Measurements from ENCODE around the gene GYG1. TPM values are rescaled to one million over a fixed set of nuclear protein-coding genes. Genes with fewer than 3 reads are reported as not detected.

GYG1 gene
- total and polyA plus RNA-seq, 2 donors (not counting 1 experiment from before 2014, with no cell fraction given) = 10.8 to 20.4 TPM

- H3K27ac Mint-ChIP-seq = no peak overlapping the region
- no peak overlapping the region for H3K27ac ChIP-seq (ENCODE audit: low read length in 2 of 2)
- no peaks in the 10 kb centered on the region for H4K20me1 ChIP-seq (ENCODE audit: control insufficient read depth, insufficient read depth, low read length, poor library complexity, severe bottlenecking)
- ATAC-seq (ENCODE audit: low read depth) (no peak), DNase-seq (no peak)
- peaks cover 0 to 4% (median 0%) of the 10 kb centered on the region in 4 experiments for H3K27me3 ChIP-seq (replicated peaks in 1 of 4; ENCODE audit: control extremely low read depth in 1 of 4, control insufficient read depth in 3 of 4, insufficient read depth in 4 of 4, low read length in 3 of 4)
- no peaks in the 10 kb centered on the region for H3K9me3 ChIP-seq (ENCODE audit: control extremely low read depth in 1 of 3, control insufficient read depth in 2 of 3, insufficient read depth in 1 of 3, low read length in 2 of 3)
- ChIA-PET POLR2A (no interaction called here), CTCF (no interaction called here)
- intact Hi-C loops (cut with micrococcal nuclease) = no loop called here
- H3K36me3 ChIP-seq (replicated peaks in 1 of 2; ENCODE audit: control extremely low read depth in 1 of 2, control insufficient read depth in 1 of 2, extremely low read depth in 1 of 2, insufficient read depth in 2 of 2, low read length in 1 of 2) = no peaks in the 10 kb centered on the region
- H3K9me3 Mint-ChIP-seq (ENCODE audit: insufficient read depth) = no peaks in the 10 kb centered on the region
- H3K4me3 Mint-ChIP-seq = no peak overlapping the region
- H3K4me2 ChIP-seq (replicated peaks; ENCODE audit: low read depth, low read length, poor library complexity, severe bottlenecking) = no peak overlapping the region
- peak overlapping the region; percentile 52 for H2AFZ ChIP-seq (ENCODE audit: insufficient read depth, low read depth, low read length, poor library complexity, severe bottlenecking)
- no peak overlapping the region for H3K9ac ChIP-seq (ENCODE audit: low read length)
- no peak overlapping the region for H3K4me3 ChIP-seq (ENCODE audit: control extremely low read depth in 1 of 5, extremely low read depth in 1 of 5, insufficient read depth in 1 of 5, low read depth in 2 of 5, low read length in 4 of 5)
- TF ChIP-seq CTCF (IDR thresholded peaks at IDR 0.05) = no peak
- H3K4me1 Mint-ChIP-seq = peaks cover 2% of the 10 kb centered on the region
- H3K4me1 ChIP-seq (ENCODE audit: control insufficient read depth in 2 of 2, insufficient read depth in 2 of 2, low read length in 2 of 2) = no peaks in the 10 kb centered on the region
- peaks cover 12% of the 10 kb centered on the region for H3K27me3 Mint-ChIP-seq
- WGBS (ENCODE audit: insufficient coverage) = 80% methylated on average over 6 of the region's 6 CpGs
- H3K79me2 ChIP-seq (ENCODE audit: control insufficient read depth, insufficient read depth, low read length) = no peaks in the 10 kb centered on the region
These were observed 16.1 kb upstream of the GYG1 start for GRCh38 chr3:148975248-148975647.

DNA sequence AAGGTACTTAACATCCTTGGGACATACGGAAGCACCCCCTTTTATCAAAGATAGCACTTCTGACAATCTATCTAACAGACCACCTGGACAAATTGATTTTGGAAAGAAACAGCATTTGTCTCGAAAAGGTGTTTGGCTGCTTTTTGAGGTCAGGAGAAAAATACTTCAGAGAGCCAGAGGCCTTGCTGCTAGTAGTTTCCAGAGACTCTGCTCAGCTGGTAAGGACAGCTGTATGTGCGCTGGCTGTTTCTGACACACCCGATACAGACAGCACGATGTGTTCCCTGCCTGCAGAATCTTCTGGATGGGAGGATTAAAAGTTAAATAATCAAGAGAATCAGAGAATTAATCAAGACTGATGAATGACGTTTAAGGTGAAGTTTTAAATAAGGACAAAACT lies 15.6 kb upstream of the GYG1 start:
- Mint-ChIP-seq H3K9me3 (ENCODE audit: insufficient read depth) (no peaks in the 10 kb centered on the region), H3K4me3 (no peak overlapping the region), H3K27me3 (peaks cover 17% of the 10 kb centered on the region), H3K27ac (no peak overlapping the region), H3K4me1 (peaks cover 2% of the 10 kb centered on the region)
- Histone ChIP-seq H3K4me3 (ENCODE audit: control extremely low read depth in 1 of 5, extremely low read depth in 1 of 5, insufficient read depth in 1 of 5, low read depth in 2 of 5, low read length in 4 of 5) (no peak overlapping the region), H3K4me1 (ENCODE audit: control insufficient read depth in 2 of 2, insufficient read depth in 2 of 2, low read length in 2 of 2) (no peaks in the 10 kb centered on the region), H3K27ac (ENCODE audit: low read length in 2 of 2) (no peak overlapping the region), H3K27me3 (replicated peaks in 1 of 4; ENCODE audit: control extremely low read depth in 1 of 4, control insufficient read depth in 3 of 4, insufficient read depth in 4 of 4, low read length in 3 of 4) (peaks cover 0 to 4% (median 0%) of the 10 kb centered on the region in 4 experiments), H3K79me2 (ENCODE audit: control insufficient read depth, insufficient read depth, low read length) (no peaks in the 10 kb centered on the region), H3K9me3 (ENCODE audit: control extremely low read depth in 1 of 3, control insufficient read depth in 2 of 3, insufficient read depth in 1 of 3, low read length in 2 of 3) (no peaks in the 10 kb centered on the region), H3K36me3 (replicated peaks in 1 of 2; ENCODE audit: control extremely low read depth in 1 of 2, control insufficient read depth in 1 of 2, extremely low read depth in 1 of 2, insufficient read depth in 2 of 2, low read length in 1 of 2) (no peaks in the 10 kb centered on the region), H3K9ac (ENCODE audit: low read length) (no peak overlapping the region), H4K20me1 (ENCODE audit: control insufficient read depth, insufficient read depth, low read length, poor library complexity, severe bottlenecking) (no peaks in the 10 kb centered on the region), H2AFZ (ENCODE audit: insufficient read depth, low read depth, low read length, poor library complexity, severe bottlenecking) (peak overlapping the region; percentile 52), H3K4me2 (replicated peaks; ENCODE audit: low read depth, low read length, poor library complexity, severe bottlenecking) (no peak overlapping the region)
- ChIA-PET POLR2A (no interaction called here), CTCF (no interaction called here)
- TF ChIP-seq CTCF (IDR thresholded peaks at IDR 0.05) = no peak
- no peak for TF ChIP-seq EZH2 (IDR thresholded peaks at IDR 0.05; ENCODE audit: borderline replicate concordance, insufficient read depth, low read depth, low read length, poor library complexity, severe bottlenecking)
- intact Hi-C loops (cut with micrococcal nuclease) = no loop called here
- WGBS (ENCODE audit: insufficient coverage) = 95% methylated on average over 4 of the region's 6 CpGs
- no peak for DNase-seq
- ATAC-seq (ENCODE audit: low read depth) = no peak
